Activated CD4-positive, alpha-beta T cell treated with anti-CD3 and anti-CD28 coated beads, Interleukin-2, Interleukin-6, amounts not matched to agents 100 ng/mL and 50 ng/mL, durations not matched to agents 16 hours and 8 hours (primary cell): ENCODE data around the gene ZMPSTE24.

ENCODE experiments used
- DNase-seq: peaks from one replicate; pipeline ENCODE4 v3.0.0-alpha.2; 2020

The ZMPSTE24 gene

DNA sequence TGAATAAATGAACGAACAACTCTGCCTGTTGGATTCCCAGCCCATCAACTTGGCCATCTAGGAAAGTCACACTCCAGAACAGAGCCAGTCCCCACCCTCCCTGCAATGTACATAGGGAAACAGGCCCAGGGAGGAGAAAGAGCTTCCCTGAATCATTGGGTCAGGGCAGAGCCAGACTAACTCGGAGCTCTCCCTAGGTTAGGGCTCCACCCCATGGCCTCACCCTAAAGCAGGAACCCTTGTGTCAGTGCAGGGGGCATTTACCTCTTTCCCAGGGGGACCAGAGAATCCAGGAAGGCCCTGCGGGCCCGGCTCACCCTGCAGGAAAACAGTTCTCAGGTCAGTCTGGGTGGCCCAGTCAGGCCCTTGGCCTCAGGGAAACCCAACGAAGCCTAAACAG is 47.4 kb downstream of the ZMPSTE24 start:
- peak; percentile 21 for DNase-seq

DNA sequence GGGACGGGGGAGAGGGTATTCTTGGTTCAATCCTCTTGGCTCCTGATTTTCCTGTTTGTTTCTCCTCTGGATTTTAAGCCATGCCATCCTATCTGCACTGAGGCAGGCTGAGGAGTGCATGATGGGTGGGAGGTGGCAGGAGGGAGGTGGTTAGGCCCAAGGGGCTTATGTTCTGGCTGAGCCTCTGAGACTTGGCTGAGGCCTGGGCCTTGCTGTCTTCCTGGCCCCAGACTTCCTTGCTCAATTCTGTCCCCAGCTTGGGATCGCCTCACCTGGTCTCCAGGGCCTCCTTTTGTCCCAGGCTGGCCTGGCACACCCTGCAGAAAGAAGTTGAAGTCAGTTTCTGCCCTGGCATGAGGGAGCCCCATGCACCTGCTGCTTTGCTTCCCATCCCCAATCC is 47.8 kb downstream of the ZMPSTE24 start:
- no peak for DNase-seq

DNA sequence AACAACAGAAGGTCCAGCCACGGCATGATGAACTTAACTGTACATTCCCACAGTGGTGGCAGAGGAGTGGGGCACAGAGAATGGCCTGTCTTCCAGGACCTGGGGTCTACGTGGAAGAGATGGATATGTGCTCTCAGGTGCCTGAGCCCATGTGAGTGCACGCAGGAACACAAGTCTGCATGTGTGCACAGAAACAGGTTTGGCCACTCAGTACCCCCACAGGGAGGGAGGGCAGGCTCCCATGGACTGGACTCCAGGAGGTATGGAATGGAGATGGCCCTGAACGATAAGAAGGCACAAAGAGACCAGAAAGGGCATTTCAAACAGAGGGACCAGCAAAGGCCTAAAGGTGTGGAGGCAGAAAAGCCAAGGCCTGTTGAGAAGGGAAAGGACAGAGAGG is 48.3 kb downstream of the ZMPSTE24 start:
- no peak for DNase-seq

DNA sequence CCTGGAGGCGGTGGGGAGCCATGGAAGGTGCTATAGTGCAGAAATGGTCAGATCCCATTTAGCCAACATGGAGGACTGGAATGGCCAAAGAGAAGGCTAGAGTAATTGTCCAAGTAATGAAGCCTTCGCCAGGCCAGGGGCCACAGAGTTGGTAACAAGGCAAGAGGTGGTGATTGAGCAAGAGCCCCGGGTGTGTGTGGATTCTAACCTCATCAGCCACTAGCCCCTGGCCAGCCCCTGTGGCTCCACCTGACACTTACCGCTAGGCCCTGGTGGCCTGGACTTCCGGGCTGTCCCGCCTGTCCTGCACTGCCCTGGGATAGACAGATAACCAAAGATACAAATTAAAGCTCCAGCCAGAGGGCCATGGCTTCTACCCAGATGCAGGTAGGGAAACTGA is 49.1 kb downstream of the ZMPSTE24 start:
- DNase-seq = no peak

DNA sequence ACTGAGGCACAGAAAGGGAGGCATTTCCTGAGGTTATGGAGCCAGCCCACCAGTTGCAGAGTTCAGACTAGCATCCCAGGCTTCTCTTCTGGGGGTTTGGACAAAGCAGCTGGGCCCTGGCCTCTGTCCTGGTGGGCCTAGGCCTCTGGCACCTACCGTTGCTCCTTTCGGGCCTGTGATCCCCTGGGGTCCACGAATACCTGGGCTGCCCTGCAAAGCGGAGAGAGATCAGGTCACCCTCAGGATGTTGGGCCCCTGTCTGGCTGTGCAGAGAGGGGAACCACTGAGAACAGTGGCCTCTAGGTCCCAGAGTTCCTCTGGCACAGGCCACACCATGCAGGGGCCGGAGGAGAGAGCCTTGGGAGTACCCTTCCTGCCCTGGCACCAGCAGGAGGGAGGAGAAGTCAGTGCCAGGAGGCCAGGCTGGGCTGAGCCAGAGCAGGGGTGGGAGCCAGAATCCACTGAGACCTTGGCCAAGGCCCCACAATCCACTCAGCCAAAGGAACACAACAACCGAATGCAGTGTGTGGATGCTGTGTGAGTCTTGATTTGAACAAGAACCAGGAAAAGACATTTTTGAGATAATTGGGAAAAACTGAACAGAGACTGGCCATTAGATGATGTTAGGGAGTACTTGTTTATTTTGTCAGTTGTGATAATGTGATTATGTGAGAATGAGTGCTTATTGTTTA is 50.1 kb downstream of the ZMPSTE24 start:
- DNase-seq = no peak

DNA sequence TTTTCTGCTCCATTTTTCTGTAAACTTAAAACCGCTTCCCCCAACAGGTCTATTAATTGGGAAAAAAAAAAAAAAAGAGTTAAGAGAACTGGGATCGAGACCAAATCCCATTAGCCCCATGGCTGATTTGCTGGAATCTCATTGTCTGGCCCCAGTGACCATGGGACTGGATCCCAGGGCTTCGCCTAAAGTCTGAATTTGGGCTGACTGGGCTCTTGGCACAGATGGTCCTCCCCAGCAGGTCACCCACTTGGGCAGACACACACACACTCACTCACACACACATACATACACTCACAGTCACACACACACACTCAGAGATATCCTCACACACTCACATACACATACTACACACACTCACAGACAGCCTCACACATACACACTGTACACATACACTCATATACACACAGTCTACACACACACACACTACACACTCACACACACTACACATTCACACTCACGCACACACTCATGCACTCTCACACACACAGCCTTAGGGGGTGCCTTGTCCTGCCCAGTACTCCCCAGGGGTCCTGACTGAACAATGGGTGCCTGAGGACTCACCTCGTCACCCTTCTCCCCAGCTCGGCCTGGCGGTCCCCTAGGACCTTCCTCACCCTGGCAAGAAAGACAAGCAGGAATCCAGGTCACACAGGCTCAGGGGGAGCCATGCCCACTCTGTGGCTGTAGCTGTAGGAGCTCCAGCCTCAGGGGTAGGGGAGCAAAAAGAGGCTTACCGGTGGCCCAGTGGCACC is 51.5 kb downstream of the ZMPSTE24 start:
- DNase-seq = no peak

DNA sequence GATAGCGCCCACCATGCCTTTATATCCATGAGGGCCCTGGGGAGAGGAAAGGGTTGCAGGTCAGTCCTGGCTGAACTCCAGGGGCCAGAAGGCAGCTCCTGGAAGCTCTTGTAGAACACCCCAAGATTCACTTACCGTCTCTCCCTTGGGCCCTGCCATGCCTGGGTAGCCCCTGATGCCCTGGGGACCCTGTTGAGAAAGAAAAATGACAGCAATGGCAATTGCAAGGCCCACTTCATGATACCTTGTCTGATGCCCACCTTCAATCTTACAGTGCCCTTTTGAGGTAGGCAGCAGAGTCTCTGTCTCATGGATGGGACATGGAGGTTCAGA is 52.1 kb downstream of the ZMPSTE24 start:
- DNase-seq = no peak

DNA sequence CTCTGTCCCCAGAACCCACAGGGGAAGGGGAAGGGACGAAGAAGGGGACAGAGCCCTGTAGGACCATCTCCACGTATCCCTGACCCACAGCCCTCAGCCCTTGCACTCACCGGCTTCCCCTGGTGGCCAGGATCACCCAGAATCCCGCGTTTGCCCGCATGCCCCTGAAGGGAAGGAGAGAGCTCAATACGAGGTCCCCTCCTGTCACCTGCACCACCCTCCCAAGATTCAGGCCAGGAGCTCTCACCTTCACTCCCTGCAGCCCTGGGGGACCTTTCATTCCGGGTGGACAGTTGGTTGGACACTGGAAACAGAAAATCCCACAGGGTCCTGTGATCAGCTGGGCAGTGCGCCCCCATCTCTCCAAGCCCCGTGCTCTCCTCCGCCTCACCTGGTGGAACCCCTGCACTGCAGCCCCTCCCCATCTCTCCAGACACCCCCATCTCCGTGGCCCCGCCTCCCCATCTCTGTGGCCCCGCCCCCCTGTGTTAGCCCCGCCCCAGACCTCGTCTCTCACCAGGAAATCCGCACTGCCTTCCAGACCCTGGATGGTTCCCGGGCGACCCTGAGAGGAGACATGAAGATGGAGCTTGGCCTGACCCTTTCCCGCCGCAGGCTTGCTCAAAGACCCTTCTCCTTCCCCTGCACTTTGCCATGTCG is 53.1 kb downstream of the ZMPSTE24 start:
- DNase-seq = no peak

DNA sequence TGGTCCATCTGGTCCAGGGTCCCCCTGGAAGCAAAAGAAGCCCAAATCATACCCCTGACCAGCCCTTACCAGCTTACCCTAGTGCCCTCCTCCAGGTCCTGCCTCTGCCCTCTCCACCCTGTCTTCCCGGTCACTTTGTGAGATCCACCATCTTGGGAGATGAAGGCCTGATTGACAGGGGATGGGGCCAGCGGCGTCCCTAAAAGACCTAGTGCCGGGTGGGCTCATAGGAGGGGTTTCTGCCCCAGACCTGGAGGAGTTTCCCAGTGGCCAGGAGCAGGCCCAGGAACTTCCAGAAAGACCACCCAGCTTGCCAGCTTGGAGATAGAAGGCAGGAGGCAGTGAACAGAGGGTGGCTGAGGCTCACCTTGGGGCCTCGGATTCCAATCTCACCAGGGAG is 53.7 kb downstream of the ZMPSTE24 start:
- DNase-seq = no peak

DNA sequence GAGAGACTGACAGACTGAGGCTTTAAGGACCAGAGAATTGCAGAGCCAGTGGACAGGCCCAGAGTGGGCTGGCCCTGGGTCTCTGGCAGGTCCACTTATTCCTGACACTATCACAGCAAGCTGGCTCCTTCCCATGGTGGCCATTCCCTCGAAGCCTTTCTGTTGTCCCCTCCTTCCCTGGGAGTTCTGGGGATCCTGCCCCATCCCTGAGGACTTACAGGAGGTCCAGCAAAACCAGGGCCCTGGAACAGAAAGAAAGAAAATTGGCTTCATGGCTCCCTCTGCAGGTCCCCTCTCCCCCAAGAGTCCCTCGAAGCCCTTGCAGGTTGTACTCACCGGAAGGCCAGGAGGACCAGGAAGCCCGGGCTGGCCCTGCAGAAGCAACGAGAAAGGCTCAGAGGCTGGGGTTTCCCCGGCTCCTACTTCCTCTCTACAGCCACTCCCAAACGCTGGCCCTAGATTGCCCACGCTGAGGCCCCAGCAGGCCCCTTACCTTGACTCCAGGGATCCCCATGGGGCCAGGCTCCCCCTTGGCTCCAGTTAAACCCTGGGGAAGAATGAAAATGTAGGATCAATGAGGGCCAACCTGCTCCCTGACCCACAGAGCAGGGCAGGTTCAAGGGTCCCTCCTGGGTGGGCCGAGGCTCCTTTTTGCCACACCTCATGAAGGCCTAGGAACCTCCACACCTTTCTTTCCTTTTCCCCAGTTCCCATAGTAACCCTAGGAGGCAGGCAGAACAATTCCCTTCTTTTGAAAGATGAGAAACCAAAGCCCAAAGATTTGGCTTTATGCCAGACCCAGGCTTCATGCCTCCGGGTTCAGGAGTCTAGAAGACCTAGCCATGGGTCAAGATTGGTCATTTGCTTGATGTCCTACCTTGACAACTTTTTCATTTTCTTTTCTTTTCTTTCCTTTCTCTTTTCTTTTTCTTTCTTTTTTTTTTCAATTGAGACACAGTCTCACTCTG is 54.5 kb downstream of the ZMPSTE24 start:
- peak; percentile 50 for DNase-seq

DNA sequence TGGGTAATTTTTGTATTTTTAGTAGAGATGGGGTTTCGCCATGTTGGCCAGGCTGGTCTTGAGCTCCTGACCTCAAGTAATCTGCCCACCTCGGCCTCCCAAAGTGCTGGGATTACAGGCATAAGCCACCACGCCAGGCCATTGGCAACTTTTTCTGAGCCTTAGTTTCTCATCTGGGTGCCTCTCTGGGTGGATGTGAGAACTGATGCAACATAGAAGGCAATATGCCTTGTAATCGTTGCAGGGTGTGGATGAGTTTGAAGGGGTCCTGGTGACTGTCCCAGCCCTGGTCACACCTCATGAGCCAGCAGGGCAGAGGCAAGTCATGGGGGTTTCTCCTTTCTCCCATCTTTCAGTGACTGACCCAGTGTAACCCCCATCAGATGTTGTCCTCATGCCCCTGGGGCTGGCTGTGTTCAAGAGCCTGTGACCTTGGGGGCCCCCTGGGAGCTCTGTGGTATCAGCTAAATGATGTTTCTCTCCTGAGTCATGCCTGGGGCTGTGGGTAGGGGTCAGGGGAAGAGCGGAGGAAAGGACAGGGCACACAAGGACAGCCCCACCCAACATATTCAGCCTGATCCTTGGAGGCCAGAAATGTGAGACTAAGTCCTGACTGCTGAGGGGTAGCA is 55.4 kb downstream of the ZMPSTE24 start:
- DNase-seq = no peak

DNA sequence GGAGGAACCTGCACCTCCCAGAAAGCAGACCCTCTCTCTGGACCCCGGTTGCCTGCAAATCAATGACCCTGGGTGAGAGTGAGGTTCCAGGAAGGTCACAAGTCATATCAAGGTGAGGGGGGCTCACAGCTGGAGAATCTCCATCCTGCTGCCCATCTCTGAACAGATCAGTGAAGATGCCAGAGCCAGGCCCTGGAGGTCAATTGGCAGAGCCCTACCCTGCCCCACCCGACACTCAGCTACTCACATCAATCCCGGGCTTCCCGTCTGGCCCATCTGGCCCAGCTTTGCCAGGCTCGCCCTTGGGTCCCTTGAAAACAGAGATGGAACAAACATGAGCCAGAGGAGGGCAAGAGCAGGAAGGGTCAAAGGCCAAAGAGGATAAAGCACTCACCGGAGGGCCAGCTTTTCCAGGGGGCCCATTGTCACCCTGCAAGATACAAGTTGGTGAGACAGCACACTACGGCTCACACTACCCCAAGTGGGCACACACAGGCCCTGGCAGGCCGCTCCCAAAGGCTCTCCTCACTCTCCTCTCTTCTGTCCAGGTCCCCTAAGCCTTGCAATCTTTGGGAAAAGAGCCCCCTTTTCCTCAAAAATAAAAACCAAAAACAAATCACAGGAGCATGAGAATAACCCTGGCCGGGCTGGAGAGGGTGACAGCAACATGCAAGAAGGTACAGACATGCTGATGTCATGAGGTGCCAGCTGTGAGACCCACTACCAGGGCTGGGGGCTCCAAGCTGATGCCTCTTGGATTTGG is 56.1 kb downstream of the ZMPSTE24 start:
- no peak for DNase-seq

DNA sequence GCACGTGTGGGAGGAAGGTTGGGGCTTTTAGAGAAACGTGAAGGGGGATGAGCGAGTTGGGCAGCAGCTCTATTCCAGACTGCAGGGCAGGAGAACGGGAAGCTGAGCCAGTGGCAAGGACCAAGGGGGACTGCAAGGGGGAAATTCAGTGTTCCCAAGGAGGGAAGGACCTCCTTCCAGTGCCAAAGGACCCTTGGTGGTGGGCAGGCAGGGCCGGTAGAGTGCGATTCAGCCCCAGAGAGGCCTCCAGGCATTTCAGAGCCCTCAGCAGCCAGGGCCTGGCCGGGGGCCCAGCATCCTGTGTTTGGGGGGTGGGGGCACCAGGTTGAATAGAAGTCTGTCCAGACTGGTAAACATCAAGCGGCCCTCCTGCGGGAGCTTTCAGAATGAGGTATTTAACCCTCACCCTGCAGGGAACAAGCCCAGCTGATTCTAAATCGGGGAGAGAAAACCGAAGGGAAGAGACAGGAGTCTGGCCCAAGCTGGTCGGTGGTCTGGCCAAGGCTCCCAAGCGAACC is 56.7 kb downstream of the ZMPSTE24 start:
- DNase-seq = no peak

DNA sequence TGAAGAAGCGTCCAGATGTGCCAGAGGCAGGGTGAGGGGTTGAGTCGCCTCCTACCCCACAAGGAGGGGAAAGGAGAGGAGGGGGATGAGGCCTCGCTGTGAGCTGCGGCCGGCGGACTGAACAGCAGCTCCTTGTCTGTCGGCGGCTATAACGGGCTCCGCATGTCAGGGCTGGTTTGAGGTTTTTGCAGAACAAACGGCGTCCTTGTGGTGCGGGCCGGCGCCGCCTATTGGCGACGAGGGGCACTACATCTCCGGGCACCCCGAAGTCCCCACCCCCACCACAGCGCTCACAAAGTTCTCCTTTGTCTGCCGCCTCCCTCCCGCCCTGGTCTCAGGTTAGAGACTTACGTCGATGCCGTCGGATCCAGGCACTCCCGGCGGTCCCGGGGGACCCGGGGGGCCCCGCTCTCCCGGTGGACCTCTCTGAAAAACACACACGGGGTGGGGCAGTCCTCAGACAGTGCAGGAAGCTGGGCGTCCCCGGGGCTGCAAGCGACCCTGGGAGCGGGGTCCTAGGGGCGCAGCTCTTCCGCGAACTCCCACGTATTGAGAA is 57.3 kb downstream of the ZMPSTE24 start:
- DNase-seq = peak; percentile 91

DNA sequence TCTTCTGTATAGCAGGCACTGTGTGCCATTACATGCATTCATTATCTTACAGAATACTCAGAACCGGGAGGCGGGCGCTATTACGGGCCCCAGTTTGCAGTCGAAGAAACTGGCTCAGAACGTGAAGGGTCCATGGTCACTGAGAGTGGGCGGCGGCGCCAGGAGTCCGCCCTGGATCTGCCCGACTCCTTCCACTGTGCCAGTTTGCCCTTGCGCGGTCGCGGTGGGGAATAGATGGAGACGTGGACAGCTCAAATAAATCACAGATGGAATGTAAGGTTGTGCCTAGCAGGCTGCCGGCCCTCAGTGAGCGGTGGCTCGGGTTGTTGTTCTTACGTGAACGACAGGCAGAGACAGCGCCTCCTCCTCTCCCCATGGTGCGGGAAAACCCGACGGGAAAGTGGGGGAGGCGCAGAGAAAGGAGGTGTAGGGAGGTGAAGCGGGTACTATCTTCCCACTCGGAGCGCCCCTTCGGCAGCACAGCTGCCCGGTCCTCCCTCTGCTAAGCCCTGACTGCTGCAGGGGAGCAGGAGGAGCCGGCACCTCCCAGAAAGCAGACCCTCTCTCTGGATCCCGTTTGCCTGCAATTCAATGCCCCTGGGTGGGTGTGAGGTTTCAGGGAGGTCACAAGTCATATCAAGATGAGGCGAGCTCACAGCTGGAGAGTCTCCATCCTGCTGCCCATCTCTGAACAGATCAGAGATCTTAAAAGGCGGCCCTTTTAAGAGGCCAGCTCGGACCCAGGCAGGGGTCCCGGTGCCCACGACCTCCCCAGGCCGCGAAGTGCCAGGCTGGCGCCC is 58.0 kb downstream of the ZMPSTE24 start:
- peak; percentile 25 for DNase-seq

DNA sequence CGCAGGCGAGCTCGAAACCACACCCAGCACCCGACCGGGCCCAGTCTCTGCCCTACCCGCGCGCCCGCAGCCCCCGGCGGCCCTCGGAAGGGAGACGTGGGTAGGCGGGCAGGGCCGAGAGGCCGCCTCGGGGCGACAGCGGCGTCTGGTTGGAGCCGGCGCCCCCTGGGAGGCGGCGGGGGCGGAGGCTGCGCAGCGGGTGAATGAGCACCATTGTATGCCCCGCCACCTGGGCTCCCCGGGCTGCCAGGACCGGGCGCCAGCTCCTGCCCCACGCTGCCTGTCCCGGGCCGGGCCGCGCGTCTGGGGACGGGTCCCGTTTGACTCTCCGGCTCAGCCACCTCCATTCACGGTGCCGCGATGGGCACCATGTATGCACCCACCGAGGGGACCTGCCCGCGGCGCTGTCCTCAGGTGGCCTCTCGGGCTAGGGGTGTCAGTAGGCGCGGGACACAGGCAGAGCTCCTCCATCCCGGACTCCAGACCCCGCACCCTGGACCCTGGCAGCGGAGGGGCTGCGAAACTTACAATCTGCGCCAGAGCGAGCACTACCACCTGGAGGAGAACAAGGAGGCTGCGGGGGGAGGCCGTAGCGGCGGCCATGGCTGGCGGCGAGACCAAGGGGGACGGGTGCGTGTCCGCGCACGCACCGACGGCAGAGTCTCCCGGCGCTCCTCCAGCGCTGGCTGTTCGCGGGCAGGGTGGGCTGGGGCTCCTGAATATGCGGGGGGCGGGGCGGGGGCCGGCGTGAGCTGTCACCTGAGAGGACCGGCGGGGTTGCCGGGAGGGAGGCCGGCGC is 58.8 kb downstream of the ZMPSTE24 start, which contains the start of gene COL9A2:
Gene COL9A2 (minus strand): TSS at position 692 of the 799 bp plus-strand sequence. CDS start 89 bp downstream, at position 603.
- peak; percentile 46 for DNase-seq

DNA sequence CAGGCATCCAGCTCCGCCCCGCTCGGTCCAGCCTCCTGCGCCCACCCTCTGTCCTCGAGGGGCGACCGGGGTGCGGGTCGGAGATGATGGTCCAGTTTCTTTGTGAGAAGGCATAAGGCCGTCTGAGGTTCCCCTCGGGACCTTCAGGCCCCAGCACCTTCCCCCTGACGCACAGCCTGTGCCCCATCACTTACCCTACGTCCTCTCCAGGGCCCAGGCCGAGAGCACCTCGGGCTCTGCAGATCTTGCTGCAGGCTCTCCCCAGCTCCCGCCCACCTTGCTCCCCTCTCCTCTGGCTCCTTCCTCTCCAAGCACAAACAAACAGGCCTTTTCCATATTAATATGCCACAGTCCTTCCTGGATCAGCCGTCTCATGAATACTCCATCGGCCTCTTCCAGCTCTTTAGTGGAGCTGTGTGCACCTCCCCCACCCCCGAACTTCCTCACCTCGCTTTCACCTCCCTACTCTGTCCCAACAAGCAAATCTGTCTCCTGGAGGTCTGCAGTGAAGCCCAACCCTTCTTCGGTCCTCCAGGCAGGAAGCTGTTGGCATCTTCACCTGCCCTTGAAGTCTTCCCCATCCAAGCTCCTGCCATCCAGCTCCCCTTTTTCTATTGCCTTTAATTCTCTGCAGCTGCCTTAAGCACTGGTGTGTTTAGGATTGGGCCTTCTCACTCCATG is 59.5 kb downstream of the ZMPSTE24 start:
- no peak for DNase-seq

DNA sequence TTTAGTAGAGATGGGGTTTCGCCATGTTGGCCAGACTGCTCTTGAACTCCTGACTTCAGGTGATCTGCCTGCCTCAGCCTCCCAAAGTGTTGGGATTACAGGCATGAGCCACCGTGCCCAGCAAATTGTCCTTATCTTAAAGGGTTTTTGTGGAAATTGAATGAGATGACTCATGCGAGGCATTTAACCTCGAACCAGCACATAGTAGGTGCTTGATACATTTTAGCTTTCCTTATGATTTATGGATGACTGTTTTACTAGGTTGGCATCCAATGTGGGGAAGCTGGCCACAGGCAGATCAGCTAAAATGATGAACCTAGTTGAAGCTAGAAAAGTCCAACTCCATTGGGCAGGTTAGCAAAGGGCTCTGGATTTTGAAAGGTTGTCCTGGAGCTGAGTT is 60.4 kb downstream of the ZMPSTE24 start:
- DNase-seq = no peak
